ENCODE data around the gene SUMO3.

Gene SUMO3

DNA sequence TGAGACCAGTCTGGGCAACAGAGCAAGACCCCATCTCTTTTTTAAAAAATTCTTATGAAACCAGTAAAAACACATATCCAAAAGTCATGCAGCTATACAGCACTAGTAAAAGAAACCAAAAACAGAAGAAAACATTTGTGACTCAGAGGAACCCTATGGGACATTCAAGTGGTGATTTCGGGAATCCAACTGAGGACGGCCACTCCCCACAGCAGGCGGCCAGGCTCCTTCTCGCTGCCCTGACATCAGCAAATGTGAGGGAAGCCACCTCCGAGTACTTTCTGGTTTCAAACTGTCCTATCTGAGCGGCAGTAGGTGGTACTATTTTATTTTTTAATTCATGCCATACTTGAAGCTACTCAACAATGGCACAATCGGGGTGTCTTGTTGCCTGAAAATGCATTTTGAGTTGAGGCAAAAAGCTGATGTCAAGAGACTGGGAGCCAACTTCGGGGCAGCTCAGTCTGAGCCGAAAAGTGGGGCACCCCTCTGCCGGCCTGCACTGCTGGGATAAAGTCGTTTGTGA, 3.3 kb downstream of the SUMO3 start:
- DNase-seq (ENCODE audit: low read depth) = no peak
- TF ChIP-seq, protein P1, sequence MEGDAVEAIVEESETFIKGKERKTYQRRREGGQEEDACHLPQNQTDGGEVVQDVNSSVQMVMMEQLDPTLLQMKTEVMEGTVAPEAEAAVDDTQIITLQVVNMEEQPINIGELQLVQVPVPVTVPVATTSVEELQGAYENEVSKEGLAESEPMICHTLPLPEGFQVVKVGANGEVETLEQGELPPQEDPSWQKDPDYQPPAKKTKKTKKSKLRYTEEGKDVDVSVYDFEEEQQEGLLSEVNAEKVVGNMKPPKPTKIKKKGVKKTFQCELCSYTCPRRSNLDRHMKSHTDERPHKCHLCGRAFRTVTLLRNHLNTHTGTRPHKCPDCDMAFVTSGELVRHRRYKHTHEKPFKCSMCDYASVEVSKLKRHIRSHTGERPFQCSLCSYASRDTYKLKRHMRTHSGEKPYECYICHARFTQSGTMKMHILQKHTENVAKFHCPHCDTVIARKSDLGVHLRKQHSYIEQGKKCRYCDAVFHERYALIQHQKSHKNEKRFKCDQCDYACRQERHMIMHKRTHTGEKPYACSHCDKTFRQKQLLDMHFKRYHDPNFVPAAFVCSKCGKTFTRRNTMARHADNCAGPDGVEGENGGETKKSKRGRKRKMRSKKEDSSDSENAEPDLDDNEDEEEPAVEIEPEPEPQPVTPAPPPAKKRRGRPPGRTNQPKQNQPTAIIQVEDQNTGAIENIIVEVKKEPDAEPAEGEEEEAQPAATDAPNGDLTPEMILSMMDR (IDR thresholded peaks at IDR 0.05; ENCODE audit: low read depth, low read length, missing control alignments) = no peak
- in situ Hi-C loops (cut with HindIII; ENCODE audit: low sequenced_read_pairs) = no loop called here
- H3K4me3 ChIP-seq (ENCODE audit: low read depth, low read length) = no peak overlapping the region

DNA sequence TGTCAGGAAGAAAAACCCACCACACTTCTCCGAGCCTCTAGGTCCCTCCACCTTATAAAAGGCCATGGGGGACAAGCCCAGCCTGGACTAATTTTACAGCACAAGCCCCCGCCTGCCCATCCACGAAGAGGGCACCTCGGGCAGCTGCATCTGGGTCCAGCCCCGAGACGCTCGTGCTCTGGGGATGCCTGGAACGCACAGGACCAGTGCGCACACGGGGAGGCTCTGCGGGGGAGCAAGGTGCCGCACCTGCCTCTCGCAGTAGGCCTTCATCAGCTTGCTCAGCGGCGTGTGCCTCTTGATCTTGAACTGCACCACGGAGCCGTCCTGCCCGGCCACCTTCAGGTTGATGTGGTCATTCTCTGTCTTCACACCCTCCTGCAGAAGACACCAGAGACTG, 4.1 kb downstream of the SUMO3 start:
- TF ChIP-seq, protein P1 (IDR thresholded peaks at IDR 0.05; ENCODE audit: low read depth, low read length, missing control alignments) = no peak
- DNase-seq (ENCODE audit: low read depth) = no peak
- in situ Hi-C loops (cut with HindIII; ENCODE audit: low sequenced_read_pairs) = no loop called here
- H3K4me3 ChIP-seq (ENCODE audit: low read depth, low read length) = no peak overlapping the region

DNA sequence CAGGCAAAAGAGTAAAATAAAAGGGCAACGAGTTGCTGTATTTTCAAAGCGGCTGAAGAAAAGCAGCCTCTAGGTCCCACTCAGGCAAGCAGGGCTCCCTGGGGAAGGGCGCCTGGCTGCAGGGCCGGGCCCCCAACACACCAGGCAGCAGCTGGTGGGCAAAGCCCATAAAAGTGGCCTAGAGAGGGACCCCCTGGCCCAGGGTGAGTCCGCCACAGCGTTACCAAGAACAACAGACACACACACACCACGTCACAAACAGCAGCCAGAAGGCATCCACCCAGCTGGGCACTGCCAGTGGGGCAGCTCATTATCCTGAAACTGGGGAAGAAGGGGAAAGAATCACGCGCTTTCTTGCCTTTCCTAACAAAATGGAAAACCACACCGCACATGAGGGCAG, 4.7 kb downstream of the SUMO3 start:
- TF ChIP-seq, protein P1 (IDR thresholded peaks at IDR 0.05; ENCODE audit: low read depth, low read length, missing control alignments) = no peak
- in situ Hi-C loops (cut with HindIII; ENCODE audit: low sequenced_read_pairs) = no loop called here

DNA sequence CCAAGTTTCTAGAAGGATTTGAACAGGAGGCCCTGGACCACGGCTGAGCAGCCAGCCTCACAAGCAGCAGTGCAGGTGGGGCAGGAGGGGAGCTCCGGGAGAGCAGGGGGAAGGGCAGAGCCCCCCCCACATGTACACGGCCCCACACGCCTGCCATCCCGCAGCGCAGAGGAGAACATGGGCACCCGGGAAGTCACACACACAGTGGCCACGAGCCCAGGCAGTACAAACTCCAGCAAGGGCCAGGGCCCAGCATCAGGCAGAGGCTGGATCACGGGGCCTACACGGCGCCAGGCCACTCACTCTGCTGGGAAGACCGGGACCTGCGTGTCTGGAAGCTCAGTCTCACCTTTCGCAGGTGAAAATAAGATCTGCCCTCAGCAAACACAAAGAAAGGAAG, 5.2 kb downstream of the SUMO3 start:
- DNase-seq (ENCODE audit: low read depth) = no peak
- in situ Hi-C loops (cut with HindIII; ENCODE audit: low sequenced_read_pairs) = no loop called here
- no peak overlapping the region for H3K4me3 ChIP-seq (ENCODE audit: low read depth, low read length)
- TF ChIP-seq, protein P1 (IDR thresholded peaks at IDR 0.05; ENCODE audit: low read depth, low read length, missing control alignments) = no peak

More for the DNA sequence above, 4.7 kb downstream of the SUMO3 start:
- no peak overlapping the region for H3K4me3 ChIP-seq (ENCODE audit: low read depth, low read length)
- no peak for DNase-seq (ENCODE audit: low read depth)

DNA sequence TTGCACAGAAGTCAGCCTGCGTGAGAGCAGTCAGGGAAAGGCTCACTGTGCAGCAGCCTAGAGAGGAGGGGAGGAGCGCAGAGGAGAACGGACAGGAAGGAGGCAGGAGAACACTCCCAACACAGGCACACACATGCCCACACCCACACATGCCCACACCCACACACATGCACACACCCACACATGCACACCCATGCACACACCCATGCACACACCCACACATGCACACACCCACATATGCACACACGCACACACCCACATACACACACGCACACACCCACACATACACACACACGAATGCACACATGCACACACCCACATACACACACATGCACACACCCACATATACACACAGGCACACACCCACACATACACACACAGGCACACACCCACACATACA, 7.1 kb downstream of the SUMO3 start:
- TF ChIP-seq, protein P1 (IDR thresholded peaks at IDR 0.05; ENCODE audit: low read depth, low read length, missing control alignments) = no peak
- no peak for DNase-seq (ENCODE audit: low read depth)
- no peak overlapping the region for H3K4me3 ChIP-seq (ENCODE audit: low read depth, low read length)
- in situ Hi-C loops (cut with HindIII; ENCODE audit: low sequenced_read_pairs) = no loop called here

DNA sequence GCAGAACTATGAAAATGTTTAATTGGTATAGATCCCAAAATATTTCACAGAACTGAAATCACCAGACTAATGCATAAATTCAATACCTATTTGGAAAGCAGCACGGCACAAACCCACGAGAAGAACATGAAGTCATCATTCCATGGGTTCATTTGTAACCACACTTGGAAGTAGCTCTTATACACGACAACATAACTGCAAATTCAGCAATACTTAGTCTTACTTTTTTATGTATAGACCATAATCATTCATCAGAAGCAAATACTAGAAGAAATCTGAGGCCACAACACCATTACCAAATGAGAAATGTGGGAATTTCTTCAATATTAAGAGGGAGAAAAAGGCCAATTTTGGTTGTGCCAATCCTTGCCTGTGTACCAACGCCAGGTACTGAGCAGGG, 12.0 kb downstream of the SUMO3 start:
- TF ChIP-seq, protein P1 (IDR thresholded peaks at IDR 0.05; ENCODE audit: low read depth, low read length, missing control alignments) = no peak
- no peak overlapping the region for H3K4me3 ChIP-seq (ENCODE audit: low read depth, low read length)
- no peak for DNase-seq (ENCODE audit: low read depth)
- in situ Hi-C loops (cut with HindIII; ENCODE audit: low sequenced_read_pairs) = loop anchor here (5.0 to 10.0 kb wide), 3 partner anchors 46 to 319 kb away; partner anchors contain the start of gene PTTG1IP
